GM23248 (cell line): ENCODE measurements around the gene CIB1. TPM values are rescaled to one million over a fixed set of nuclear protein-coding genes. Genes with fewer than 3 reads are reported as not detected.
A peak's percentile ranks its signal among the peaks of the same experiment; 100 is the strongest.

ENCODE experiments used
- DNase-seq: peaks from one replicate; pipeline ENCODE4 v3.0.0-alpha.2; 2015
- H2AFZ ChIP-seq: fragments of 200-600 bp; sonication (generic); 2 replicates; pipeline ENCODE4 v1.6.1; 2016; ENCODE audit warnings: antibody characterized with exemption
- H3F3A ChIP-seq: fragments of 200-600 bp; sonication (generic); 2 replicates; pipeline ENCODE4 v1.6.1; 2016; ENCODE audit warnings: mild to moderate bottlenecking, antibody characterized with exemption, mixed run types; ENCODE audit not compliant: insufficient read depth
- H3K27ac ChIP-seq: fragments of 200-600 bp; sonication (generic); 2 replicates; pipeline ENCODE4 v1.5.1; 2016; ENCODE audit warnings: mild to moderate bottlenecking
- H3K27me3 ChIP-seq: fragments of 200-600 bp; sonication (generic); replicated peaks from 2 replicates; pipeline ENCODE4 v1.6.1; 2016; ENCODE audit warnings: mild to moderate bottlenecking; ENCODE audit not compliant: insufficient read depth
- H3K36me3 ChIP-seq: fragments of 200-600 bp; sonication (generic); 2 replicates; pipeline ENCODE4 v1.6.1; 2016; ENCODE audit warnings: low read depth, mild to moderate bottlenecking
- H3K4me1 ChIP-seq: fragments of 200-600 bp; sonication (generic); 2 replicates; pipeline ENCODE4 v1.6.1; 2016; ENCODE audit warnings: mild to moderate bottlenecking; ENCODE audit not compliant: insufficient read depth
- H3K4me2 ChIP-seq: fragments of 200-600 bp; sonication (generic); one replicate; pipeline ENCODE4 v1.6.1; 2016; ENCODE audit warnings: mild to moderate bottlenecking; ENCODE audit not compliant: unreplicated experiment
- H3K4me3 ChIP-seq: fragments of 200-600 bp; sonication (generic); 2 replicates; pipeline ENCODE4 v1.5.1; 2016; ENCODE audit warnings: mild to moderate bottlenecking
- H3K79me2 ChIP-seq: fragments of 200-600 bp; sonication (generic); 2 replicates; pipeline ENCODE4 v1.6.1; 2016; ENCODE audit warnings: mild to moderate bottlenecking; ENCODE audit not compliant: insufficient read depth
- H3K9ac ChIP-seq: fragments of 200-600 bp; sonication (generic); 2 replicates; pipeline ENCODE4 v1.6.1; 2016; ENCODE audit warnings: mild to moderate bottlenecking
- H3K9me2 ChIP-seq: fragments of 200-600 bp; sonication (generic); 2 replicates; pipeline ENCODE4 v1.6.1; 2016; ENCODE audit warnings: mixed run types, mild to moderate bottlenecking, moderate library complexity; ENCODE audit not compliant: insufficient read depth
- H3K9me3 ChIP-seq: fragments of 200-600 bp; sonication (generic); one replicate; pipeline ENCODE4 v1.6.1; 2017; ENCODE audit warnings: low read depth
- H4K20me1 ChIP-seq: fragments of 200-600 bp; sonication (generic); 2 replicates; pipeline ENCODE4 v1.6.0; 2016; ENCODE audit not compliant: insufficient read depth
- EZH2 ChIP-seq: fragments of 200-600 bp; sonication (generic); IDR thresholded peaks from 2 replicates; pipeline ENCODE4 v1.6.1; 2018; ENCODE audit warnings: antibody characterized with exemption, mild to moderate bottlenecking; ENCODE audit not compliant: insufficient read depth, poor library complexity, severe bottlenecking
- EZH2phosphoT487 ChIP-seq: fragments of 200-600 bp; sonication (generic); IDR thresholded peaks from 2 replicates; pipeline ENCODE4 v1.6.1; 2018; ENCODE audit warnings: antibody characterized with exemption, moderate library complexity, mild to moderate bottlenecking, low read depth; ENCODE audit not compliant: insufficient read depth
- WGBS, 2 experiments: methylation state at CpG; one replicate each; pipeline ENCODE4 v1.1.6; 2015 to 2017; ENCODE audit warnings: low lambda C conversion rate in 2 of 2, low coverage in 1 of 2; ENCODE audit errors: missing lambda C conversion rate in 2 of 2; 5-methylcytosine and 5-hydroxymethylcytosine counted together
- in situ Hi-C: fragments of 300-500 bp; cut with MboI; formaldehyde crosslinking; loops from 2 replicates; pipeline ENCODE4 v1.15.0; 2020
- polyA plus RNA-seq: library from polyadenylated mRNA; unstranded; fragments of >200 nt; fragmentation: Nextera tagmentation; extraction: Ambion mirVana; gene quantifications from 2 replicates; pipeline ENCODE4 v1.2.1, GENCODE V29; 2016
- total RNA-seq: library from RNA; depleted of rRNA; stranded (reverse); fragments of >200 nt; shearing (Covaris generic); gene quantifications from 2 replicates; pipeline ENCODE4 v1.2.3, GENCODE V29; 2014

Gene CIB1
- total and polyA plus RNA-seq, 2 experiments from 2014 or later, result 45.8 to 123 TPM

GRCh38 chr15:90240856-90241255 lies 7.1 kb upstream of the CIB1 start:
- Histone ChIP-seq H3K9ac (no peak overlapping the region), H4K20me1 (no peaks in the 10 kb centered on the region), H3K4me2 (no peak overlapping the region), H3K79me2 (no peaks in the 10 kb centered on the region), H3K4me3 (no peak overlapping the region), H3K27ac (no peak overlapping the region), H3K36me3 (no peaks in the 10 kb centered on the region), H3K27me3 (no peaks in the 10 kb centered on the region), H3F3A (no peaks in the 10 kb centered on the region), H3K9me2 (no peaks in the 10 kb centered on the region), H2AFZ (no peak overlapping the region), H3K4me1 (no peaks in the 10 kb centered on the region), H3K9me3 (no peaks in the 10 kb centered on the region)
- DNase-seq, result no peak
- 90 to 96% methylated on average over 8 of the region's 8 CpGs for WGBS, 2 experiments
- in situ Hi-C loops, result no loop called here
- no peak for TF ChIP-seq EZH2phosphoT487
- no peak for TF ChIP-seq EZH2

- Histone ChIP-seq H3K79me2 (no peaks in the 10 kb centered on the region), H3K27ac (no peak overlapping the region), H3F3A (no peaks in the 10 kb centered on the region), H3K4me2 (no peak overlapping the region), H3K4me3 (no peak overlapping the region), H3K27me3 (no peaks in the 10 kb centered on the region), H2AFZ (no peak overlapping the region), H3K9me3 (no peaks in the 10 kb centered on the region), H3K36me3 (no peaks in the 10 kb centered on the region), H3K4me1 (no peaks in the 10 kb centered on the region), H3K9ac (no peak overlapping the region), H3K9me2 (no peaks in the 10 kb centered on the region), H4K20me1 (no peaks in the 10 kb centered on the region)
- in situ Hi-C loops, result no loop called here
- WGBS, 2 experiments, result 66 to 70% methylated on average over 3 of the region's 3 CpGs
- no peak for DNase-seq
- no peak for TF ChIP-seq EZH2phosphoT487
- TF ChIP-seq EZH2, result no peak
These were observed 5.6 kb upstream of the CIB1 start for GRCh38 chr15:90239371-90239770.

DNA sequence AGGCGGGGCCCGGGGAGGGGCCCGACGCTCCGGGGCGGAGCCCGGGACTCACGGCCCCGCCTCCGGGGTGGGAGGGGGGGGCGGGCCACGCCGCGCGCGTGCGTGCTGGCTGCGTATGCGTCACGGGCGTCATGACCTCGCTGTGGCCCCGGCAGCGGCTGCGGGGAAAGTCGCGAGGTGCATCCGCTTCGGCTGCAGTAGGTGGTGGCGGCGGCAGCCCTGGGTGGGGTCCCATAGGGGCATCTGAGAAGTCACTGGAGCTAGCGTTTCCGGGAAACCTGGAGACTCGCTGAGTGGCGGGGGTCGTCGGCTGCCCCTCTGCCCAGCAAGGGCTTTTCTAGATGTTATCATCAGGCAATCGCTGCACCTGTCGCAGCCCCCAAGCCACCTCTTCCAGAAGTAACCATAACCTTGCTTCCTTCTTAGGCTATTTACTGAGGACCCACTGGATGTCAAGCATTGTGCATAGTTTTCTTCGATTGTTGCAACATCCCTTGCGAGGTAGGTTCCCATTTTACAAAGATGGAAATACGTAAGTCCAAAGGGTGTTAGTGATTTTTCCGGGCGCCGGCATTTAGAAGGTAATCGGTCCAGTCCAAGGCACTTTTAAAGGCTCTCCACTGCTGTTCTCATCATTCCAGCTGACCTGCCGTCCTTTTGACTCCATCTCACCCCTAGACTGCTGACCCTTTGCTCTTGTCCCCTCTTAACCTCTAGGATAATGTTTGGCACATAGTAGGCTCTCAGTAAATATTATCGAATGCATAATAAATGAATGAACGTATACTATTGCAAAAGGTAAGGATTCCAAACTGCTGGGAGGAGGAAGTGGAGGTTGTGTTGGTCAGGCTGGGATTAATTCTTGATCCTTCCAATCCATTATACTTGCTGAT lies 601 bp upstream of the CIB1 start, which contains the start of gene GDPGP1:
Gene GDPGP1, plus strand, starts transcription at position 114 of the 893 bp plus-strand sequence. CDS start 6,700 bp downstream, outside the sequence.
- H4K20me1 ChIP-seq, result no peaks in the 10 kb centered on the region
- WGBS, 2 experiments, result 10 to 18% methylated on average over 21 to 49 of the region's 49 CpGs
- peak; percentile 39 for DNase-seq
- H3K4me1 ChIP-seq, result 0 out of 2 replicates have a peak, but pooled peaks cover 8% of the 10 kb centered on the region
- in situ Hi-C loops, result no loop called here
- no peaks in the 10 kb centered on the region for H3K9me3 ChIP-seq
- H3K9ac ChIP-seq, result peak within 1 kb of the TSS; percentile 93
- peak within 1 kb of the TSS; percentile 90 for H3K4me3 ChIP-seq
- no peak for TF ChIP-seq EZH2
- TF ChIP-seq EZH2phosphoT487, result no peak
- peak within 1 kb of the TSS; percentile 92 for H2AFZ ChIP-seq
- H3K27me3 ChIP-seq, result no peaks in the 10 kb centered on the region
- H3K9me2 ChIP-seq, result no peaks in the 10 kb centered on the region
- peak within 1 kb of the TSS; percentile 82 for H3K27ac ChIP-seq
- H3F3A ChIP-seq, result no peaks in the 10 kb centered on the region
- peaks cover 22% of the 10 kb centered on the region for H3K79me2 ChIP-seq
- peak within 1 kb of the TSS; percentile 93 for H3K4me2 ChIP-seq
- no peaks in the 10 kb centered on the region for H3K36me3 ChIP-seq

DNA sequence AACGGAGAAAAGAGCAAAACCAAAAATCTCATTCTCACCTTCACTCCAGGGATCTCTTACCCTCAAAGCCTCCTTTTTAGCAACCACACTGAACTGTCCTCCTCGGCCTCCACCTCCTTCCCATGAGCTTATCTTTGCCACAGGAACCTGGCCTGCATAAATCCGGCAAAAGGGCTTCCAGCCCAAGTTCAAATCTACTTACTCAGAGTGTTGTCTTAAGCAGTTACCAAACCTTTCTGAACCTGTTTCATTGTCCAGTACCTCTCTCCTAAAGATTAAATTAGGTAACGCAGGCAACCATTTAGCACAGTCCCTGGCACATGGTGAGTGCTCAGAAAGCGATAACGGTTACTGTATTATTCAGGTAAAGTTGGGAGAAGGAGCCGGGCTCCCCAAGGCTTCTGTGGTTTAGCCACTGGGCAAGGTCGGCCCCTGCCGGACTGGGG lies 777 bp downstream of the CIB1 start:
- TF ChIP-seq EZH2phosphoT487 (no peak), EZH2 (no peak)
- Histone ChIP-seq H3K4me3 (peak overlapping the region; percentile 90), H3K9me2 (no peaks in the 10 kb centered on the region), H3F3A (no peaks in the 10 kb centered on the region), H3K4me1 (0 out of 2 replicates have a peak, but pooled peaks cover 8% of the 10 kb centered on the region), H3K27ac (peak overlapping the region; percentile 82), H4K20me1 (no peaks in the 10 kb centered on the region), H3K36me3 (no peaks in the 10 kb centered on the region), H2AFZ (peak overlapping the region; percentile 79), H3K27me3 (no peaks in the 10 kb centered on the region), H3K9ac (peak overlapping the region; percentile 93), H3K79me2 (peaks cover 22% of the 10 kb centered on the region), H3K9me3 (no peaks in the 10 kb centered on the region), H3K4me2 (peak overlapping the region; percentile 91)
- in situ Hi-C loops, result no loop called here
- 3 to 7% methylated on average over 9 of the region's 9 CpGs for WGBS, 2 experiments
- DNase-seq, result peak; percentile 59
